ENCODE results near the gene TMEM91. TPM values are rescaled to one million over a fixed set of nuclear protein-coding genes. Genes with fewer than 3 reads are reported as not detected.

The TMEM91 gene
- total and polyA plus RNA-seq, 2 donors (not counting 1 experiment from before 2014, with no cell fraction given): 3.7 to 9.7 TPM

GRCh38 chr19:41398598-41398997, 22.3 kb downstream of the TMEM91 start:
- Histone ChIP-seq H3K4me1 (ENCODE audit: control insufficient read depth, extremely low read depth, insufficient read depth, low read length) (peaks cover 4% of the 10 kb centered on the region), H4K20me1 (ENCODE audit: control insufficient read depth, extremely low read depth, insufficient read depth, low read length) (no peaks in the 10 kb centered on the region), H3K4me2 (ENCODE audit: extremely low read depth, insufficient read depth, low read length) (peak overlapping the region; percentile 86), H3K27me3 (ENCODE audit: control insufficient read depth, insufficient read depth, low read length) (no peaks in the 10 kb centered on the region), H3K36me3 (ENCODE audit: control insufficient read depth, insufficient read depth, low read length) (no peaks in the 10 kb centered on the region), H3K27ac (ENCODE audit: insufficient read depth, low read length) (peak overlapping the region; percentile 96), H3K9ac (ENCODE audit: insufficient read depth, low read length) (peak overlapping the region; percentile 93), H3K4me3 (replicated peaks in 1 of 4; ENCODE audit: control extremely low read depth in 1 of 4, insufficient read depth in 1 of 4, low read depth in 3 of 4, low read length in 4 of 4) (peak overlapping the region; percentile 74 to 100 (median 84)), H2AFZ (ENCODE audit: low read length) (no peak overlapping the region), H3K9me3 (ENCODE audit: control insufficient read depth, insufficient read depth, low read depth, low read length) (no peaks in the 10 kb centered on the region), H3K79me2 (ENCODE audit: control insufficient read depth, insufficient read depth, low read length) (peaks cover 7% of the 10 kb centered on the region)
- no peak for TF ChIP-seq EZH2 (IDR thresholded peaks at IDR 0.05; ENCODE audit: low read length, missing control alignments)
- DNase-seq (ENCODE audit: low read depth in 2 of 2): no peak

- Histone ChIP-seq H4K20me1 (ENCODE audit: control insufficient read depth, extremely low read depth, insufficient read depth, low read length) (no peaks in the 10 kb centered on the region), H3K27ac (ENCODE audit: insufficient read depth, low read length) (no peak overlapping the region), H3K9me3 (ENCODE audit: control insufficient read depth, insufficient read depth, low read depth, low read length) (no peaks in the 10 kb centered on the region), H3K27me3 (ENCODE audit: control insufficient read depth, insufficient read depth, low read length) (no peaks in the 10 kb centered on the region), H3K36me3 (ENCODE audit: control insufficient read depth, insufficient read depth, low read length) (no peaks in the 10 kb centered on the region), H2AFZ (ENCODE audit: low read length) (no peak overlapping the region), H3K4me2 (ENCODE audit: extremely low read depth, insufficient read depth, low read length) (no peak overlapping the region), H3K4me1 (ENCODE audit: control insufficient read depth, extremely low read depth, insufficient read depth, low read length) (peaks cover 4% of the 10 kb centered on the region), H3K9ac (ENCODE audit: insufficient read depth, low read length) (no peak overlapping the region), H3K4me3 (replicated peaks in 1 of 4; ENCODE audit: control extremely low read depth in 1 of 4, insufficient read depth in 1 of 4, low read depth in 3 of 4, low read length in 4 of 4) (peak overlapping the region in 2 of 4 experiments; percentile 74 to 100), H3K79me2 (ENCODE audit: control insufficient read depth, insufficient read depth, low read length) (peaks cover 7% of the 10 kb centered on the region)
- TF ChIP-seq CTCF (conservative IDR thresholded peaks at IDR 0.05 in 1 of 2, IDR thresholded peaks at IDR 0.05 in 1 of 2; ENCODE audit: low read depth in 1 of 2, low read length in 2 of 2) (no peak), EZH2 (IDR thresholded peaks at IDR 0.05; ENCODE audit: low read length, missing control alignments) (no peak)
- DNase-seq (ENCODE audit: low read depth in 2 of 2): no peak
These were observed 22.8 kb downstream of the TMEM91 start for GRCh38 chr19:41399091-41399490.

GRCh38 chr19:41399525-41399924, 23.2 kb downstream of the TMEM91 start:
- Histone ChIP-seq H3K27ac (ENCODE audit: insufficient read depth, low read length) (no peak overlapping the region), H3K9me3 (ENCODE audit: control insufficient read depth, insufficient read depth, low read depth, low read length) (no peaks in the 10 kb centered on the region), H3K4me2 (ENCODE audit: extremely low read depth, insufficient read depth, low read length) (no peak overlapping the region), H3K27me3 (ENCODE audit: control insufficient read depth, insufficient read depth, low read length) (no peaks in the 10 kb centered on the region), H3K4me1 (ENCODE audit: control insufficient read depth, extremely low read depth, insufficient read depth, low read length) (peaks cover 4% of the 10 kb centered on the region), H3K9ac (ENCODE audit: insufficient read depth, low read length) (no peak overlapping the region), H4K20me1 (ENCODE audit: control insufficient read depth, extremely low read depth, insufficient read depth, low read length) (no peaks in the 10 kb centered on the region), H3K36me3 (ENCODE audit: control insufficient read depth, insufficient read depth, low read length) (no peaks in the 10 kb centered on the region), H3K4me3 (replicated peaks in 1 of 4; ENCODE audit: control extremely low read depth in 1 of 4, insufficient read depth in 1 of 4, low read depth in 3 of 4, low read length in 4 of 4) (no peak overlapping the region), H2AFZ (ENCODE audit: low read length) (no peak overlapping the region), H3K79me2 (ENCODE audit: control insufficient read depth, insufficient read depth, low read length) (peaks cover 7% of the 10 kb centered on the region)
- TF ChIP-seq EZH2 (IDR thresholded peaks at IDR 0.05; ENCODE audit: low read length, missing control alignments) (no peak), CTCF (conservative IDR thresholded peaks at IDR 0.05 in 1 of 2, IDR thresholded peaks at IDR 0.05 in 1 of 2; ENCODE audit: low read depth in 1 of 2, low read length in 2 of 2) (no peak)
- DNase-seq (ENCODE audit: low read depth in 2 of 2): no peak

Measured in fibroblast of lung (primary cell).